GM23338 (cell line): Measurements from ENCODE around the gene ZNF311. TPM values are rescaled to one million over a fixed set of nuclear protein-coding genes. Genes with fewer than 3 reads are reported as not detected.

Experiments used
- ATAC-seq: fragments of 200-7000 bp; cut with Tn5 transposase; 3 replicates; pipeline ENCODE4 v1.9.1; 2020
- DNase-seq: peaks from one replicate; pipeline ENCODE4 v3.0.0-alpha.2; 2015; ENCODE audit warnings: low spot score
- H2AFZ ChIP-seq: fragments of 200-600 bp; sonication (generic); 2 replicates; pipeline ENCODE4 v1.8.0; 2016; ENCODE audit warnings: antibody characterized with exemption, mild to moderate bottlenecking, moderate library complexity
- H3F3A ChIP-seq: fragments of 200-600 bp; sonication (generic); replicated peaks from 2 replicates; pipeline ENCODE4 v1.8.0; 2017; ENCODE audit warnings: antibody characterized with exemption, mixed run types, low read depth
- H3K27ac ChIP-seq: fragments of 200-600 bp; sonication (generic); 2 replicates; pipeline ENCODE4 v1.6.1; 2016; ENCODE audit warnings: low read depth
- H3K27me3 ChIP-seq: fragments of 200-600 bp; sonication (generic); 2 replicates; pipeline ENCODE4 v1.8.0; 2016; ENCODE audit warnings: mild to moderate bottlenecking, mixed run types, moderate library complexity; ENCODE audit not compliant: insufficient read depth
- H3K36me3 ChIP-seq: fragments of 200-600 bp; sonication (generic); 2 replicates; pipeline ENCODE4 v1.8.0; 2016; ENCODE audit warnings: mild to moderate bottlenecking; ENCODE audit not compliant: insufficient read depth
- H3K4me1 ChIP-seq: fragments of 200-600 bp; sonication (generic); 2 replicates; pipeline ENCODE4 v1.8.0; 2016; ENCODE audit warnings: mild to moderate bottlenecking, moderate library complexity; ENCODE audit not compliant: insufficient read depth
- H3K4me2 ChIP-seq: fragments of 200-600 bp; sonication (generic); 2 replicates; pipeline ENCODE4 v1.7.1; 2017; ENCODE audit warnings: mixed run types
- H3K4me3 ChIP-seq: fragments of 200-600 bp; sonication (generic); 2 replicates; pipeline ENCODE4 v1.6.1; 2016; ENCODE audit warnings: mixed run types
- H3K79me2 ChIP-seq: fragments of 200-600 bp; sonication (generic); replicated peaks from 2 replicates; pipeline ENCODE4 v1.8.0; 2017; ENCODE audit warnings: mild to moderate bottlenecking; ENCODE audit not compliant: insufficient read depth
- H3K9me2 ChIP-seq: fragments of 200-600 bp; sonication (generic); 2 replicates; pipeline ENCODE4 v1.8.0; 2017; ENCODE audit not compliant: insufficient read depth
- H4K20me1 ChIP-seq: fragments of 200-600 bp; sonication (generic); replicated peaks from 2 replicates; pipeline ENCODE4 v1.8.0; 2017; ENCODE audit warnings: mild to moderate bottlenecking; ENCODE audit not compliant: insufficient read depth
- H3K27ac Mint-ChIP-seq: 2 replicates; pipeline ENCODE4 v1.8.0; 2020; ENCODE audit warnings: inconsistent platforms, mild to moderate bottlenecking, moderate library complexity, mixed read lengths
- H3K27me3 Mint-ChIP-seq: 3 replicates; pipeline ENCODE4 v1.8.0; 2022; ENCODE audit warnings: low read depth, mild to moderate bottlenecking, moderate library complexity, mixed read lengths, inconsistent platforms; ENCODE audit not compliant: insufficient read depth, poor library complexity
- H3K36me3 Mint-ChIP-seq: 3 replicates; pipeline ENCODE4 v1.8.0; 2021; ENCODE audit warnings: low read depth, mild to moderate bottlenecking, inconsistent platforms, moderate library complexity, mixed read lengths
- H3K4me1 Mint-ChIP-seq: 3 replicates; pipeline ENCODE4 v1.8.0; 2020; ENCODE audit warnings: mild to moderate bottlenecking, inconsistent platforms, mixed read lengths
- H3K4me3 Mint-ChIP-seq: 3 replicates; pipeline ENCODE4 v1.8.0; 2021; ENCODE audit warnings: moderate library complexity, mild to moderate bottlenecking, inconsistent platforms, mixed read lengths
- H3K9me3 Mint-ChIP-seq: 3 replicates; pipeline ENCODE4 v1.8.0; 2020; ENCODE audit warnings: moderate library complexity, mild to moderate bottlenecking, inconsistent platforms, mixed read lengths
- CREB1 ChIP-seq: fragments of 250-450 bp; sonication (Bioruptor Pico); IDR thresholded peaks from 2 replicates; pipeline ENCODE4 v1.5.0; 2020; ENCODE audit warnings: low read depth, mild to moderate bottlenecking, moderate library complexity
- CTCF ChIP-seq, 2 experiments: fragments of 200-600 bp in 1 of 2; sonication (generic) in 1 of 2; conservative IDR thresholded peaks; 2 replicates each; pipeline versions ENCODE4 v1.5.1 to v1.6.1; 2016 to 2017; ENCODE audit warnings: antibody characterized with exemption in 2 of 2, low read depth in 2 of 2, mild to moderate bottlenecking in 2 of 2, moderate library complexity in 1 of 2
- ETS1 ChIP-seq: IDR thresholded peaks from 2 replicates; pipeline ENCODE4 v1.6.1; 2016; ENCODE audit warnings: antibody characterized with exemption
- EZH2 ChIP-seq: fragments of 200-600 bp; sonication (generic); IDR thresholded peaks from one replicate; pipeline ENCODE4 v1.8.0; 2017; ENCODE audit warnings: antibody characterized with exemption, mild to moderate bottlenecking, low read depth; ENCODE audit not compliant: unreplicated experiment
- EZH2phosphoT487 ChIP-seq: fragments of 200-600 bp; sonication (generic); IDR thresholded peaks from one replicate; pipeline ENCODE4 v1.8.1; 2018; ENCODE audit warnings: antibody characterized with exemption; ENCODE audit not compliant: unreplicated experiment
- JUNB ChIP-seq: IDR thresholded peaks from one replicate; pipeline ENCODE4 v1.6.1; 2016; ENCODE audit warnings: antibody characterized with exemption; ENCODE audit not compliant: unreplicated experiment
- NANOG ChIP-seq: IDR thresholded peaks from 2 replicates; pipeline ENCODE4 v1.6.1; 2016; ENCODE audit warnings: antibody characterized with exemption, borderline replicate concordance
- POLR2AphosphoS5 ChIP-seq: IDR thresholded peaks from 2 replicates; pipeline ENCODE4 v1.6.1; 2016; ENCODE audit warnings: antibody characterized with exemption, low read depth
- REST ChIP-seq: IDR thresholded peaks from one replicate; pipeline ENCODE4 v1.6.1; 2018; ENCODE audit warnings: antibody characterized with exemption; ENCODE audit not compliant: unreplicated experiment
- STAT1 ChIP-seq: IDR thresholded peaks from one replicate; pipeline ENCODE4 v1.6.1; 2016; ENCODE audit warnings: antibody characterized with exemption; ENCODE audit not compliant: unreplicated experiment
- ZNF114 ChIP-seq: fragments of 250-450 bp; sonication (Bioruptor Pico); IDR thresholded peaks from 2 replicates; pipeline ENCODE4 v1.5.0; 2020; ENCODE audit warnings: mild to moderate bottlenecking, moderate library complexity
- ZNF331 ChIP-seq: fragments of 250-450 bp; sonication (Bioruptor Pico); IDR thresholded peaks from 2 replicates; pipeline ENCODE4 v1.5.0; 2020; ENCODE audit warnings: low read depth, mild to moderate bottlenecking, moderate library complexity
- ZNF462 ChIP-seq: fragments of 250-450 bp; sonication (Bioruptor Pico); IDR thresholded peaks from 2 replicates; pipeline ENCODE4 v1.5.0; 2020; ENCODE audit warnings: mild to moderate bottlenecking, moderate library complexity
- polyA plus RNA-seq: library from polyadenylated mRNA; unstranded; fragments of >200 nt; fragmentation: Nextera tagmentation; extraction: Ambion mirVana; gene quantifications from 2 replicates; pipeline ENCODE4 v1.2.1, GENCODE V29; 2016
- total RNA-seq: library from RNA; depleted of rRNA; stranded (reverse); fragments of >200 nt; shearing (Covaris generic); gene quantifications from 2 replicates; pipeline ENCODE4 v1.2.3, GENCODE V29; 2014

The ZNF311 gene
- total and polyA plus RNA-seq, 2 experiments from 2014 or later: 1.5 to 1.8 TPM

GRCh38 chr6:29025927-29026585 is 20.9 kb upstream of the ZNF311 start:
- TF ChIP-seq JUNB (no peak), EZH2phosphoT487 (no peak), CTCF (conservative IDR thresholded peaks at IDR 0.05; ENCODE audit: low read depth in 2 of 2) (no peak), STAT1 (no peak), POLR2AphosphoS5 (no peak), REST (no peak), ZNF462 (CRISPR knock-in tag) (no peak), EZH2 (no peak), CREB1 (no peak), ETS1 (no peak), ZNF331 (CRISPR knock-in tag) (no peak), ZNF114 (CRISPR knock-in tag) (no peak), NANOG (no peak)
- Histone ChIP-seq H3K27ac (no peak overlapping the region), H3K36me3 (no peaks in the 10 kb centered on the region), H3K4me2 (no peak overlapping the region), H3K9me2 (no peaks in the 10 kb centered on the region), H3K4me1 (no peaks in the 10 kb centered on the region), H2AFZ (no peak overlapping the region), H3K27me3 (no peaks in the 10 kb centered on the region), H3F3A (no peaks in the 10 kb centered on the region), H3K4me3 (no peak overlapping the region), H3K79me2 (no peaks in the 10 kb centered on the region), H4K20me1 (no peaks in the 10 kb centered on the region)
- ATAC-seq (no peak), DNase-seq (no peak)
- H3K27ac Mint-ChIP-seq: no peak overlapping the region
- H3K4me1 Mint-ChIP-seq: no peaks in the 10 kb centered on the region
- no peaks in the 10 kb centered on the region for H3K36me3 Mint-ChIP-seq
- peaks cover 3% of the 10 kb centered on the region for H3K27me3 Mint-ChIP-seq
- no peaks in the 10 kb centered on the region for H3K9me3 Mint-ChIP-seq
- no peak overlapping the region for H3K4me3 Mint-ChIP-seq
